PC-9 (cell line): Measurements from ENCODE around the gene NFATC1. TPM values are rescaled to one million over a fixed set of nuclear protein-coding genes. Genes with fewer than 3 reads are reported as not detected.

Experiments
- BruUV-seq: library from RNA; stranded (reverse); fragments of 400-500 nt; replicated peaks from 2 replicates; lab custom pipeline; 2021; lab: Mats Ljungman, UMichigan
- CTCF ChIA-PET: fragments of 300-600 bp; sonication (Branson Sonifier 250); formaldehyde crosslinking; loops from one replicate; lab custom pipeline; 2022; ENCODE audit warnings: antibody characterized with exemption; lab: Charles Lee
- POLR2A ChIA-PET: fragments of 300-600 bp; sonication (Branson Sonifier 250); formaldehyde crosslinking; loops from one replicate; lab custom pipeline; 2022; ENCODE audit warnings: antibody characterized with exemption; ENCODE audit not compliant: unreplicated experiment; lab: Charles Lee
- DNase-seq, 2 experiments: peaks; one replicate each; pipeline versions ENCODE4 v3.0.0 to v3.0.0-alpha.2; 2015 to 2022; ENCODE audit warnings: mixed read lengths in 1 of 2
- H2AFZ ChIP-seq: fragments of 200-600 bp; sonication (generic); 2 replicates; pipeline ENCODE4 v1.8.1; 2017; ENCODE audit warnings: antibody characterized with exemption
- H3F3A ChIP-seq: fragments of 200-600 bp; sonication (generic); 2 replicates; pipeline ENCODE4 v1.8.1; 2017; ENCODE audit warnings: antibody characterized with exemption, mild to moderate bottlenecking, low read depth; ENCODE audit not compliant: insufficient read depth
- H3K27ac ChIP-seq: fragments of 200-600 bp; sonication (generic); 2 replicates; pipeline ENCODE4 v1.6.1; 2016; ENCODE audit warnings: mixed run types
- H3K27me3 ChIP-seq: fragments of 200-600 bp; sonication (generic); 2 replicates; pipeline ENCODE4 v1.6.1; 2016; ENCODE audit warnings: low read depth, mixed run types; ENCODE audit not compliant: insufficient read depth
- H3K36me3 ChIP-seq: fragments of 200-600 bp; sonication (generic); 2 replicates; pipeline ENCODE4 v1.6.1; 2016; ENCODE audit warnings: low read depth, mixed run types
- H3K4me1 ChIP-seq: fragments of 200-600 bp; sonication (generic); replicated peaks from 2 replicates; pipeline ENCODE4 v1.6.1; 2016; ENCODE audit warnings: mixed run types; ENCODE audit not compliant: insufficient read depth
- H3K4me2 ChIP-seq: fragments of 200-600 bp; sonication (generic); 2 replicates; pipeline ENCODE4 v1.6.1; 2017; ENCODE audit warnings: mixed run types
- H3K4me3 ChIP-seq: fragments of 200-600 bp; sonication (generic); 2 replicates; pipeline ENCODE4 v1.6.1; 2016; ENCODE audit warnings: mixed run types
- H3K79me2 ChIP-seq: fragments of 200-600 bp; sonication (generic); 2 replicates; pipeline ENCODE4 v1.6.1; 2017; ENCODE audit warnings: low read depth, mixed run types
- H3K9me2 ChIP-seq: fragments of 200-600 bp; sonication (generic); 2 replicates; pipeline ENCODE4 v1.8.1; 2017; ENCODE audit warnings: mild to moderate bottlenecking; ENCODE audit not compliant: insufficient read depth
- H3K9me3 ChIP-seq: fragments of 200-600 bp; sonication (generic); 2 replicates; pipeline ENCODE4 v1.8.1; 2016; ENCODE audit warnings: low read depth; ENCODE audit not compliant: insufficient read depth
- H4K20me1 ChIP-seq: fragments of 200-600 bp; sonication (generic); 2 replicates; pipeline ENCODE4 v1.8.1; 2017; ENCODE audit not compliant: insufficient read depth
- EZH2 ChIP-seq: fragments of 200-600 bp; sonication (generic); IDR thresholded peaks from 2 replicates; pipeline ENCODE4 v1.8.0; 2017; ENCODE audit warnings: antibody characterized with exemption, low read depth
- intact Hi-C: fragments of 100-400 bp; cut with micrococcal nuclease; formaldehyde crosslinking; loops from one replicate; pipeline ENCODE4 v1.10.0; 2022; ENCODE audit not compliant: unreplicated experiment
- total RNA-seq: library from RNA; stranded (reverse); gene quantifications from 2 replicates; pipeline ENCODE4 v1.2.3, GENCODE V29; 2021
- TF ChIP-seq, protein P1 (sequence below): fragments of 200-600 bp; sonication (generic); conservative IDR thresholded peaks from 2 replicates; pipeline ENCODE4 v1.6.1; 2017; ENCODE audit warnings: mixed run types, antibody characterized with exemption, mild to moderate bottlenecking, moderate library complexity

The NFATC1 gene
- total RNA-seq, 1 experiment from 2014 or later: 2.6 TPM

DNA sequence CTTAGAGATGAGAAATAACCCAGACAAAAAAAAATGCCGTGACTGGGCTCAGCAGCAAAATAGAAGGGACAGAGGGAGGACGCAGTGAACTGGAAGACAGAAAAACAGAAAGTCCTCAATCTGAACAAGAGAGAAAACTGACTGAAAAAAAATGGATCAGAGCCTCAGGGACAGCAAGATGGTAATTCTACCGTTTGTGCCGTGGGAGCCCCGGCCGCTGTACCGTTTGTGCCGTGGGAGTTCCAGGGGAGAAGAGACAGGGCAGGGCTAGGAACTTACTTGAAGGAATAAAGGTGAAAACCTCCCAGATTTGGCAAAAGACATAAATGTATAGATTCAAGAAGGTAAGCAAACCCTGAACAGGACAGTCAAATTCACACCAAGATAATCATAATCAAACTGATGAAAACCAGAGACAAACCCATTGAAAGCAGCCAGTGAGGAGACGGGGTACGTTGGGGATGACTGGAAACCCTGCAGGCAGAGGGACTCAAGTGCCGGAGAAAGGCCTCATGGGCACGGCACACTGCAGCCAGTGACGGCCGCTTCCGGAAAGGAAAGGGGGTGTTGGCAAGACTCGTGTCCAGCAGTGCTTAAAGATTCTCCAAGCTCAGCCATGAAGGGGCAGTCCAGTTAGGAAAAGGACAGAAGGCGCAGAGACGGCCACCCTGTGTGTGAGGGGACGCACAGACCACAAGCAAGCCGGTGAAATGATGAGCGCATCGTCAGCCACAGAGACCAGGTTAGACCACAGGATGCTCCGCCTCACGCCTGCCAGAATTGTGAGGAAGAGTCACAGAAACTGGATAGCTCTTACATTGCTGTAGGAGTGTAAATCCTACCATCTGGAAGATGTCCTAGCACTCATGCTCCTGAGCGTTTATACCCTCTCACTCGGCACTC lies 40.0 kb upstream of the NFATC1 start:
- ChIA-PET CTCF (no interaction called here), POLR2A (no interaction called here)
- no TSS peak for BruUV-seq

DNA sequence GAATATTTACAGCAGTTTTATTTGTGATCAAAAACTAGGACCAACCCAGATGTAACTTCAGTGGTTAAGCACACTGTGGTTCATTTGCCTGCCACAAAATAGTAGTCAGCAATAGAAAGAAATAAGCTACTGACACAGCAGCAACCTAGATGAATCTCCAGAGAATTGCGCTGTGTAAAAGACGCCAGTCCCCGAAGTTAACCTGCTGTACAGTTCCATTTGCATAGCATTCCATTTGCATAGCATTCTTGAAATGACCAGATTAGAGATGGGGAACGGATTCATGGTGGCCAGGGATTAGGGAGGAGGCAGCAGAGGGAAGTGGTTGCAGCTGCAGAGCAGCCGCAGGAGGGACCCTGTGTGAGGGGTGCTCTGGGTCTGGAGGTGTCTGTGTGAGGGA lies 39.3 kb upstream of the NFATC1 start:
- H3K4me3 ChIP-seq: no peak overlapping the region
- no TSS peak for BruUV-seq

More for the DNA sequence above, 40.0 kb upstream of the NFATC1 start:
- Histone ChIP-seq H3K9me3 (no peaks in the 10 kb centered on the region), H4K20me1 (no peaks in the 10 kb centered on the region), H3K4me3 (no peak overlapping the region), H3K27me3 (no peaks in the 10 kb centered on the region), H3K4me2 (no peak overlapping the region), H3K36me3 (no peaks in the 10 kb centered on the region), H3K9me2 (no peaks in the 10 kb centered on the region), H3K79me2 (no peaks in the 10 kb centered on the region), H2AFZ (no peak overlapping the region), H3F3A (no peaks in the 10 kb centered on the region), H3K4me1 (no peaks in the 10 kb centered on the region), H3K27ac (no peak overlapping the region)
- TF ChIP-seq EZH2: no peak
- TF ChIP-seq, protein P1, sequence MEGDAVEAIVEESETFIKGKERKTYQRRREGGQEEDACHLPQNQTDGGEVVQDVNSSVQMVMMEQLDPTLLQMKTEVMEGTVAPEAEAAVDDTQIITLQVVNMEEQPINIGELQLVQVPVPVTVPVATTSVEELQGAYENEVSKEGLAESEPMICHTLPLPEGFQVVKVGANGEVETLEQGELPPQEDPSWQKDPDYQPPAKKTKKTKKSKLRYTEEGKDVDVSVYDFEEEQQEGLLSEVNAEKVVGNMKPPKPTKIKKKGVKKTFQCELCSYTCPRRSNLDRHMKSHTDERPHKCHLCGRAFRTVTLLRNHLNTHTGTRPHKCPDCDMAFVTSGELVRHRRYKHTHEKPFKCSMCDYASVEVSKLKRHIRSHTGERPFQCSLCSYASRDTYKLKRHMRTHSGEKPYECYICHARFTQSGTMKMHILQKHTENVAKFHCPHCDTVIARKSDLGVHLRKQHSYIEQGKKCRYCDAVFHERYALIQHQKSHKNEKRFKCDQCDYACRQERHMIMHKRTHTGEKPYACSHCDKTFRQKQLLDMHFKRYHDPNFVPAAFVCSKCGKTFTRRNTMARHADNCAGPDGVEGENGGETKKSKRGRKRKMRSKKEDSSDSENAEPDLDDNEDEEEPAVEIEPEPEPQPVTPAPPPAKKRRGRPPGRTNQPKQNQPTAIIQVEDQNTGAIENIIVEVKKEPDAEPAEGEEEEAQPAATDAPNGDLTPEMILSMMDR: no peak
- intact Hi-C loops: no loop called here
- no peak for DNase-seq

DNA sequence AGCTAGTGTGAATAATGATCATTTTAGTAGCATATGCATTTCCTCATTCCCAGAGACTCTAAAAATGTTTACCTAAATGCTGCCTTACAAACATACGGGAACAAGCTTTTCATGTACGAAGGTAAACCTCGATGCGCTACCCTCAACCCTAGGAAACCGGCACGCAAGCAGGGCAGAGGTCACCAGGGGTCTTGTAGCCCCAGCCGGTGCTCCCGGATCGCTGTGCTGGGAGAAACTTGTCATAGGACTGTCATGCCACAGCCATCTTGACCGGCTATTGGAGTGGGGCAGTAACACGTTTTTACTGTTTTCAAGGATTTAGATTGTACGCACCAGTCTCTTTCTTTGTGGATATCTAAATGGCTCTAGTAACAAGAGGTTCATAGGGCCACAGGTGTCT lies 34.8 kb upstream of the NFATC1 start:
- H3K36me3 ChIP-seq: no peaks in the 10 kb centered on the region
- no peaks in the 10 kb centered on the region for H3K4me1 ChIP-seq
- H3K9me3 ChIP-seq: no peaks in the 10 kb centered on the region
- DNase-seq: no peak
- CTCF ChIA-PET: no interaction called here
- no peak overlapping the region for H3K27ac ChIP-seq
- no peak overlapping the region for H3K4me3 ChIP-seq
- H3K9me2 ChIP-seq: no peaks in the 10 kb centered on the region
- H3K27me3 ChIP-seq: no peaks in the 10 kb centered on the region
- H2AFZ ChIP-seq: no peak overlapping the region
- POLR2A ChIA-PET: no interaction called here
- no peaks in the 10 kb centered on the region for H3K79me2 ChIP-seq
- no peaks in the 10 kb centered on the region for H4K20me1 ChIP-seq
- no peak for TF ChIP-seq EZH2
- TF ChIP-seq, protein P1: no peak
- no peaks in the 10 kb centered on the region for H3F3A ChIP-seq
- no TSS peak for BruUV-seq
- no peak overlapping the region for H3K4me2 ChIP-seq
- intact Hi-C loops: no loop called here

More for the DNA sequence above, 39.3 kb upstream of the NFATC1 start:
- H3F3A ChIP-seq: no peaks in the 10 kb centered on the region
- H3K27me3 ChIP-seq: no peaks in the 10 kb centered on the region
- DNase-seq: no peak
- CTCF ChIA-PET: no interaction called here
- POLR2A ChIA-PET: no interaction called here
- H4K20me1 ChIP-seq: no peaks in the 10 kb centered on the region
- H3K36me3 ChIP-seq: no peaks in the 10 kb centered on the region
- no peaks in the 10 kb centered on the region for H3K9me3 ChIP-seq
- TF ChIP-seq EZH2: no peak
- TF ChIP-seq, protein P1: no peak
- H3K27ac ChIP-seq: no peak overlapping the region
- intact Hi-C loops: no loop called here
- no peak overlapping the region for H3K4me2 ChIP-seq
- no peaks in the 10 kb centered on the region for H3K4me1 ChIP-seq
- H3K79me2 ChIP-seq: no peaks in the 10 kb centered on the region
- no peaks in the 10 kb centered on the region for H3K9me2 ChIP-seq
- H2AFZ ChIP-seq: no peak overlapping the region
